WERI-Rb-1 (cell line): ENCODE results near the gene ACOX3.

Source experiments
- DNase-seq: peaks from one replicate; pipeline ENCODE4 v3.0.0-alpha.2; 2020
- H3K27ac ChIP-seq: fragments of 250-450 bp; sonication (Bioruptor Pico); 2 replicates; pipeline ENCODE4 v1.5.1; 2020; ENCODE audit warnings: mild to moderate bottlenecking, moderate library complexity
- H3K27me3 ChIP-seq: fragments of 250-450 bp; sonication (Bioruptor Pico); 2 replicates; pipeline ENCODE4 v1.5.1; 2021; ENCODE audit warnings: mild to moderate bottlenecking, low read depth, moderate library complexity; ENCODE audit not compliant: insufficient read depth, severe bottlenecking
- H3K36me3 ChIP-seq: fragments of 250-450 bp; sonication (Bioruptor Pico); 2 replicates; pipeline ENCODE4 v1.5.1; 2020; ENCODE audit warnings: mild to moderate bottlenecking, moderate library complexity
- H3K4me3 ChIP-seq: 2 replicates; pipeline ENCODE4 v1.5.1; 2011; ENCODE audit warnings: low read depth, mild to moderate bottlenecking, control low read depth, low read length
- H3K9me3 ChIP-seq: fragments of 250-450 bp; sonication (Bioruptor Pico); 2 replicates; pipeline ENCODE4 v1.5.1; 2021; ENCODE audit warnings: mild to moderate bottlenecking, moderate library complexity; ENCODE audit not compliant: severe bottlenecking
- CTCF ChIP-seq: IDR thresholded peaks from 2 replicates; pipeline ENCODE4 v1.5.1; 2011; ENCODE audit warnings: low read depth, mild to moderate bottlenecking, control low read depth, inconsistent platforms, low read length

ACOX3 gene

GRCh38 chr4:8392591-8393190 is 47.8 kb downstream of the ACOX3 start:
- H3K27me3 ChIP-seq: no peaks in the 10 kb centered on the region

GRCh38 chr4:8391972-8392371 is 48.6 kb downstream of the ACOX3 start:
- no peaks in the 10 kb centered on the region for H3K27me3 ChIP-seq
- H3K4me3 ChIP-seq: no peak overlapping the region
- no peaks in the 10 kb centered on the region for H3K9me3 ChIP-seq
- no peak overlapping the region for H3K27ac ChIP-seq
- no peak for TF ChIP-seq CTCF
- peaks cover 4% of the 10 kb centered on the region for H3K36me3 ChIP-seq
- no peak for DNase-seq

More at GRCh38 chr4:8392591-8393190, 47.8 kb downstream of the ACOX3 start:
- H3K36me3 ChIP-seq: peaks cover 3% of the 10 kb centered on the region; the same call in 1 of the 2 replicates
- DNase-seq: peak; percentile 56
- no peak overlapping the region for H3K4me3 ChIP-seq
- no peaks in the 10 kb centered on the region for H3K9me3 ChIP-seq
- no peak for TF ChIP-seq CTCF
- H3K27ac ChIP-seq: peak overlapping the region; percentile 83

GRCh38 chr4:8391071-8391470 is 49.5 kb downstream of the ACOX3 start:
- DNase-seq: no peak
- Histone ChIP-seq H3K27me3 (no peaks in the 10 kb centered on the region), H3K27ac (no peak overlapping the region), H3K36me3 (peaks cover 6% of the 10 kb centered on the region), H3K4me3 (no peak overlapping the region), H3K9me3 (no peaks in the 10 kb centered on the region)
- no peak for TF ChIP-seq CTCF

GRCh38 chr4:8390577-8390976 is 49.9 kb downstream of the ACOX3 start:
- Histone ChIP-seq H3K4me3 (no peak overlapping the region), H3K27ac (no peak overlapping the region), H3K27me3 (no peaks in the 10 kb centered on the region), H3K36me3 (peaks cover 6% of the 10 kb centered on the region), H3K9me3 (no peaks in the 10 kb centered on the region)
- DNase-seq: no peak
- TF ChIP-seq CTCF: no peak

- TF ChIP-seq CTCF: no peak
- no peaks in the 10 kb centered on the region for H3K27me3 ChIP-seq
- no peak overlapping the region for H3K4me3 ChIP-seq
- no peaks in the 10 kb centered on the region for H3K9me3 ChIP-seq
- no peak overlapping the region for H3K27ac ChIP-seq
- DNase-seq: no peak
- peaks cover 6% of the 10 kb centered on the region for H3K36me3 ChIP-seq
These were observed 52.0 kb downstream of the ACOX3 start for GRCh38 chr4:8388528-8388870.
